ENCODE results near the gene CLDN22. TPM values are rescaled to one million over a fixed set of nuclear protein-coding genes. Genes with fewer than 3 reads are reported as not detected.

CLDN22 gene
- total RNA-seq, 1 donor = not detected

DNA sequence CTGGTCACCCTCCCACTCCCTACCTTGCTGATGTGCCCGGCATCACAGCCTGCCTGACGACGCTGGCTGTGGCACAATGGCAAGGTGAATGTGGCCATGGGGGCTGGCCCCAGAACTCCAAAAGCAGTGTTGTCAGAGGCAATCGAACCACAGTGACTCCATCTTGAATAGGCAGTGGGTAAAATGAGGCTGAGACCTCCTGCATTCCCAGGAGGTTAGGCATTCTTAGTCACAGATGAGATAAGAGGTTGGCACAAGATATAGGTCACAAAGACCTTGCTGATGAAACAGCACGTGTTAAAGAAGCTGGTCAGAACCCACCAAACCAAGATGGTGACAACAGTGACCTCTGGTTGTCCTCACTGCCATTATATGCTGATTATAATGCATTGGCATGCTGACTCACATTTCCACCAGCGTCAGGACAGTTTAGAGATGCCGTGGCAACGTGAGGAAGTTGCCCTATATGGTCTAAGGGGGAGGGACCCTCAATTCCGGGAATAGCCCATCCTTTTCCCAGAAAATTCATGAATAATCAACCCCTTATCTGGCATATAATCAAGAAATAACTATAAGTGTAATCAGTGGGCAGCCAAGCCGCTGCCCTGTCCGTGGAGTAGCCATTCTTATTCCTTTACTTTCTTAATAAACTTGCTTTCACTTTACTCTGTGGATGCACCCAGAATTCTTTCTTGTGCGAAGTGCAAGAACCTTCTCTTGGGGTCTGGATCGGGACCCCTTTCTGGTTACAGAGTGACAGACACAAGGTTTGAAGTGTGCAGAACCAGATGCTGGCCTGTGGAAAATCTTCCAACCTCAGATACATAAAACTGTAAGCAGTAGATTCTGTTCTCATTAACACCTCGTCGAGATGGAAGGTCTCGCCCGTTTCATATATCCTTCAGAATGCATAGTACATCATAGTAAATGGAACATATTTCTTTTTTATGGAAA lies 28.9 kb upstream of the CLDN22 start:
- Histone ChIP-seq H3K27ac (ENCODE audit: low read depth, low read length) (peak overlapping the region; percentile 88), H2AFZ (ENCODE audit: low read length) (peak overlapping the region; percentile 16), H4K20me1 (ENCODE audit: insufficient read depth, low read length) (no peaks in the 10 kb centered on the region), H3K9me3 (ENCODE audit: low read depth, low read length) (no peaks in the 10 kb centered on the region), H3K79me2 (ENCODE audit: insufficient read depth, low read length) (no peaks in the 10 kb centered on the region), H3K36me3 (ENCODE audit: insufficient read depth, low read length) (no peaks in the 10 kb centered on the region), H3K4me2 (ENCODE audit: insufficient read depth, low read length) (peak overlapping the region; percentile 37), H3K4me1 (ENCODE audit: insufficient read depth, low read length) (peaks cover 17% of the 10 kb centered on the region), H3K27me3 (ENCODE audit: insufficient read depth, low read length) (no peaks in the 10 kb centered on the region), H3K4me3 (ENCODE audit: insufficient read depth, low read length) (peak overlapping the region; percentile 6)
- TF ChIP-seq, protein P1, sequence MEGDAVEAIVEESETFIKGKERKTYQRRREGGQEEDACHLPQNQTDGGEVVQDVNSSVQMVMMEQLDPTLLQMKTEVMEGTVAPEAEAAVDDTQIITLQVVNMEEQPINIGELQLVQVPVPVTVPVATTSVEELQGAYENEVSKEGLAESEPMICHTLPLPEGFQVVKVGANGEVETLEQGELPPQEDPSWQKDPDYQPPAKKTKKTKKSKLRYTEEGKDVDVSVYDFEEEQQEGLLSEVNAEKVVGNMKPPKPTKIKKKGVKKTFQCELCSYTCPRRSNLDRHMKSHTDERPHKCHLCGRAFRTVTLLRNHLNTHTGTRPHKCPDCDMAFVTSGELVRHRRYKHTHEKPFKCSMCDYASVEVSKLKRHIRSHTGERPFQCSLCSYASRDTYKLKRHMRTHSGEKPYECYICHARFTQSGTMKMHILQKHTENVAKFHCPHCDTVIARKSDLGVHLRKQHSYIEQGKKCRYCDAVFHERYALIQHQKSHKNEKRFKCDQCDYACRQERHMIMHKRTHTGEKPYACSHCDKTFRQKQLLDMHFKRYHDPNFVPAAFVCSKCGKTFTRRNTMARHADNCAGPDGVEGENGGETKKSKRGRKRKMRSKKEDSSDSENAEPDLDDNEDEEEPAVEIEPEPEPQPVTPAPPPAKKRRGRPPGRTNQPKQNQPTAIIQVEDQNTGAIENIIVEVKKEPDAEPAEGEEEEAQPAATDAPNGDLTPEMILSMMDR (IDR thresholded peaks at IDR 0.05; ENCODE audit: extremely low read depth, low read depth, low read length) = no peak
- DNase-seq (ENCODE audit: insufficient read length, low spot score, missing footprints) = peak; percentile 93

DNA sequence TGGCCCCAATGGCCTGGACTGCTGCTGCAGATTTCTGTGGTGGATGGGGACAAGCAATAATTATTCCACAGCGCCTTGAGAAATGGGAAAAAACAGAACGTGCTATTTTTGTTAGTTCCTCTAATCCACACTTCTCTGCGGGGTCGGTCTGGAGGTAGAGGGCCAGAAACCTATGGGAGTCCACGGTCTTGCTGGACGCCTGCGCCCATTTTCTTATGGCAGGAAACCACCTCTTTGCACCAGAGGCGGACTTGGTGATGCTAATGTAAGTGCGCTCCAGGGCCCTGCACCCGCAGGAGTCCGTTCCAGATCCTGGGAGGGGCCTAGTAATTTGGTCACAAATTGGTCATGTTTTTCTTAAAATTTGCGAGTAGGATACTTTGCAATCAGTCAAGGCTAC lies 28.1 kb upstream of the CLDN22 start:
- H4K20me1 ChIP-seq (ENCODE audit: insufficient read depth, low read length) = no peaks in the 10 kb centered on the region
- H3K36me3 ChIP-seq (ENCODE audit: insufficient read depth, low read length) = no peaks in the 10 kb centered on the region
- no peak overlapping the region for H3K4me2 ChIP-seq (ENCODE audit: insufficient read depth, low read length)
- no peaks in the 10 kb centered on the region for H3K27me3 ChIP-seq (ENCODE audit: insufficient read depth, low read length)
- peak overlapping the region; percentile 23 for H2AFZ ChIP-seq (ENCODE audit: low read length)
- TF ChIP-seq, protein P1 (IDR thresholded peaks at IDR 0.05; ENCODE audit: extremely low read depth, low read depth, low read length) = no peak
- peaks cover 19% of the 10 kb centered on the region for H3K4me1 ChIP-seq (ENCODE audit: insufficient read depth, low read length)
- peak overlapping the region; percentile 88 for H3K27ac ChIP-seq (ENCODE audit: low read depth, low read length)
- H3K4me3 ChIP-seq (ENCODE audit: insufficient read depth, low read length) = no peak overlapping the region
- H3K79me2 ChIP-seq (ENCODE audit: insufficient read depth, low read length) = no peaks in the 10 kb centered on the region
- peak; percentile 41 for DNase-seq (ENCODE audit: insufficient read length, low spot score, missing footprints)
- no peaks in the 10 kb centered on the region for H3K9me3 ChIP-seq (ENCODE audit: low read depth, low read length)

DNA sequence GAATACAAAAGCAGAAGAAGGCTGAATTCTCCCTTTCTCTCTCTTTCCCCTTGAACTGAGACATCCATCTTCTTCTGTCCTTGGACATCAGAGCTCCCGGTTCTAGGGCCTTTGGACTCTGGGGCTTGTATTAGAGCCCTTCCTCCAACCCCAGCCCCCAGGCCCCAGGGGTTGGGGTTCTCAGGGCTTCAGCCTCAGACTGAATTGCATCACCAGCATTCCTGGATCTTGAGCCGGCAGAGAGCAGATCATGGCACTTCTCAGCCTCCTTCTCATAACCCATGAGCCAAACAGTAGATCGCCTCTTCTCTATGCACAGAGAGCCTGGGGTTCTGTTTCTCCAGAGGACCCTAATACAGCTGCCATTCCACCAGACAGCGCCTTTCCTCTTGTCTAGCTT lies 27.5 kb upstream of the CLDN22 start:
- no peak overlapping the region for H3K4me3 ChIP-seq (ENCODE audit: insufficient read depth, low read length)
- H3K79me2 ChIP-seq (ENCODE audit: insufficient read depth, low read length) = no peaks in the 10 kb centered on the region
- H3K4me1 ChIP-seq (ENCODE audit: insufficient read depth, low read length) = peaks cover 21% of the 10 kb centered on the region
- no peak overlapping the region for H3K4me2 ChIP-seq (ENCODE audit: insufficient read depth, low read length)
- no peaks in the 10 kb centered on the region for H3K27me3 ChIP-seq (ENCODE audit: insufficient read depth, low read length)
- H2AFZ ChIP-seq (ENCODE audit: low read length) = peak overlapping the region; percentile 23
- no peaks in the 10 kb centered on the region for H4K20me1 ChIP-seq (ENCODE audit: insufficient read depth, low read length)
- peak overlapping the region; percentile 88 for H3K27ac ChIP-seq (ENCODE audit: low read depth, low read length)
- no peaks in the 10 kb centered on the region for H3K9me3 ChIP-seq (ENCODE audit: low read depth, low read length)
- DNase-seq (ENCODE audit: insufficient read length, low spot score, missing footprints) = no peak
- TF ChIP-seq, protein P1 (IDR thresholded peaks at IDR 0.05; ENCODE audit: extremely low read depth, low read depth, low read length) = no peak
- no peaks in the 10 kb centered on the region for H3K36me3 ChIP-seq (ENCODE audit: insufficient read depth, low read length)

DNA sequence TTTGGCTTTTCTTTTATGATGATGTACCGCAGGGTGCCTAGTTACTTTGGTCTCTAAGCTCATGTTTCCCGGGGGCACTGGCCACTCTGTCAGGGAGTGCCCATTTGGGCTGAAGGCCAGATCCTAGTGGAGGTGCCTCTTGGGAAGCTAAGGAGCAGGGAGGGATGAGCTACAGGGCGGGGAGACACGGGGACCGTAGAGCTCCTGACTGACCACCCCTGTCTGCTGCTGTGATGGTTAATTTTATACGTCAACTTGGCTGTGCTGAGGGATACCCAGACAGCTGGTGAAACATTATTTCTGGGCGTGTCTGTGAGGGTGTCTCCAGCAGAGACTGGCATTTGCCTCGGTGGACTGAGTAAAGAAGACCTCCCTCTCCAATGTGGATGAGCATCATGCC lies 27.1 kb upstream of the CLDN22 start:
- Histone ChIP-seq H3K27me3 (ENCODE audit: insufficient read depth, low read length) (no peaks in the 10 kb centered on the region), H4K20me1 (ENCODE audit: insufficient read depth, low read length) (no peaks in the 10 kb centered on the region), H3K4me3 (ENCODE audit: insufficient read depth, low read length) (no peak overlapping the region), H3K36me3 (ENCODE audit: insufficient read depth, low read length) (no peaks in the 10 kb centered on the region), H3K4me1 (ENCODE audit: insufficient read depth, low read length) (peaks cover 21% of the 10 kb centered on the region), H3K9me3 (ENCODE audit: low read depth, low read length) (no peaks in the 10 kb centered on the region), H3K27ac (ENCODE audit: low read depth, low read length) (peak overlapping the region; percentile 88), H3K79me2 (ENCODE audit: insufficient read depth, low read length) (no peaks in the 10 kb centered on the region), H3K4me2 (ENCODE audit: insufficient read depth, low read length) (no peak overlapping the region), H2AFZ (ENCODE audit: low read length) (peak overlapping the region; percentile 23)
- DNase-seq (ENCODE audit: insufficient read length, low spot score, missing footprints) = no peak
- TF ChIP-seq, protein P1 (IDR thresholded peaks at IDR 0.05; ENCODE audit: extremely low read depth, low read depth, low read length) = no peak
